ENCODE results near the gene SCAMP2. TPM values are rescaled to one million over a fixed set of nuclear protein-coding genes. Genes with fewer than 3 reads are reported as not detected.

The SCAMP2 gene
- total RNA-seq, 1 donor from 2014 or later = 108 TPM

- no peak for DNase-seq (ENCODE audit: low spot score)
These were observed 9.7 kb downstream of the SCAMP2 start for GRCh38 chr15:74863239-74864056.

GRCh38 chr15:74858369-74858740 is 14.8 kb downstream of the SCAMP2 start:
- no peak for DNase-seq (ENCODE audit: low spot score)

GRCh38 chr15:74857671-74858368 is 15.3 kb downstream of the SCAMP2 start:
- DNase-seq (ENCODE audit: low spot score) = no peak

- no peak for DNase-seq (ENCODE audit: low spot score)
These were observed 16.0 kb downstream of the SCAMP2 start for GRCh38 chr15:74857082-74857655.

GRCh38 chr15:74856537-74856936 is 16.6 kb downstream of the SCAMP2 start:
- no peak for DNase-seq (ENCODE audit: low spot score)

GRCh38 chr15:74855857-74856256 is 17.3 kb downstream of the SCAMP2 start:
- no peak for DNase-seq (ENCODE audit: low spot score)

GRCh38 chr15:74854453-74855022 is 18.6 kb downstream of the SCAMP2 start:
- DNase-seq (ENCODE audit: low spot score) = no peak

GRCh38 chr15:74851960-74852359 is 21.2 kb downstream of the SCAMP2 start:
- DNase-seq (ENCODE audit: low spot score) = no peak

GRCh38 chr15:74850393-74850792 is 22.8 kb downstream of the SCAMP2 start:
- no peak for DNase-seq (ENCODE audit: low spot score)

- DNase-seq (ENCODE audit: low spot score) = no peak
These were observed 25.7 kb downstream of the SCAMP2 start for GRCh38 chr15:74847432-74847831.

- no peak for DNase-seq (ENCODE audit: low spot score)
These were observed 27.6 kb downstream of the SCAMP2 start for GRCh38 chr15:74845581-74845980.

- no peak for DNase-seq (ENCODE audit: low spot score)
These were observed 28.0 kb downstream of the SCAMP2 start for GRCh38 chr15:74845208-74845568.

- DNase-seq (ENCODE audit: low spot score) = no peak
These were observed 28.6 kb downstream of the SCAMP2 start for GRCh38 chr15:74844319-74845207.

GRCh38 chr15:74843891-74844299 is 29.3 kb downstream of the SCAMP2 start:
- DNase-seq (ENCODE audit: low spot score) = no peak

- DNase-seq (ENCODE audit: low spot score) = no peak
These were observed 29.7 kb downstream of the SCAMP2 start for GRCh38 chr15:74843445-74843828.

GRCh38 chr15:74842581-74843444 is 30.4 kb downstream of the SCAMP2 start, which contains the start of gene ULK3:
Gene ULK3 (minus strand): TSS chr15:74843156. CDS start chr15:74843105, 51 bp downstream.
- peak; percentile 97 for DNase-seq (ENCODE audit: low spot score)

- DNase-seq (ENCODE audit: low spot score) = no peak
These were observed 31.2 kb downstream of the SCAMP2 start for GRCh38 chr15:74841891-74842373.

- DNase-seq (ENCODE audit: low spot score) = no peak
These were observed 32.1 kb downstream of the SCAMP2 start for GRCh38 chr15:74840851-74841775.
